Spleen (tissue), 7 donors: ENCODE data around the gene SDF2L1.

Source experiments
- CTCF ChIP-seq, 11 experiments: fragments of 200-600 bp in 7 of 11; fragments of 450-650 bp in 4 of 11; sonication (generic) in 4 of 11; IDR thresholded peaks in 8 of 11; conservative IDR thresholded peaks in 3 of 11; 1 replicate in 7 of 11; 2 replicates in 4 of 11; pipeline versions ENCODE4 v1.4.0 to v1.8.0; 2016 to 2021; ENCODE audit warnings: antibody characterized with exemption in 11 of 11, inconsistent platforms in 4 of 11, mild to moderate bottlenecking in 1 of 11
- POLR2A ChIP-seq, 3 donors: fragments of 450-650 bp; IDR thresholded peaks; one replicate each; pipeline ENCODE4 v1.5.1; 2017; ENCODE audit warnings: antibody characterized with exemption in 3 of 3, mild to moderate bottlenecking in 1 of 3
- POLR2AphosphoS5 ChIP-seq, 3 donors: sonication (generic); formaldehyde crosslinking; IDR thresholded peaks; one replicate each; pipeline ENCODE4 v1.5.1; 2017; ENCODE audit warnings: antibody characterized with exemption in 3 of 3
- donor health status: DM: no; HTN: no; CAD: no; lungs with moderate emphysema.
- donor health status: DM: no; HTN: no; CAD: no.
- donor health status: DM: no; HTN: no; CAD: no.

- TF ChIP-seq CTCF (IDR thresholded peaks at IDR 0.05 in 8 of 11, conservative IDR thresholded peaks at IDR 0.05 in 3 of 11): no peak
- peak; percentile 22 to 38 (median 29) for TF ChIP-seq POLR2AphosphoS5 (IDR thresholded peaks at IDR 0.05)
- TF ChIP-seq POLR2A (IDR thresholded peaks at IDR 0.05): no peak
Observed at GRCh38 chr22:21622011-21622918, 19.8 kb upstream of the SDF2L1 start.
